GM18519 (cell line): ENCODE data around the gene VASH1.

ENCODE experiments used
- ATAC-seq: cut with Tn5 transposase; IDR thresholded peaks from one replicate; pipeline ENCODE4 v1.9.1; 2021; ENCODE audit warnings: mild to moderate bottlenecking, moderate library complexity; ENCODE audit not compliant: unreplicated experiment, low FRiP score

The VASH1 gene

GRCh38 chr14:76770521-76771436 lies 9.5 kb downstream of the VASH1 start:
- ATAC-seq = no peak

GRCh38 chr14:76771437-76771980 lies 10.2 kb downstream of the VASH1 start:
- ATAC-seq = no peak

DNA sequence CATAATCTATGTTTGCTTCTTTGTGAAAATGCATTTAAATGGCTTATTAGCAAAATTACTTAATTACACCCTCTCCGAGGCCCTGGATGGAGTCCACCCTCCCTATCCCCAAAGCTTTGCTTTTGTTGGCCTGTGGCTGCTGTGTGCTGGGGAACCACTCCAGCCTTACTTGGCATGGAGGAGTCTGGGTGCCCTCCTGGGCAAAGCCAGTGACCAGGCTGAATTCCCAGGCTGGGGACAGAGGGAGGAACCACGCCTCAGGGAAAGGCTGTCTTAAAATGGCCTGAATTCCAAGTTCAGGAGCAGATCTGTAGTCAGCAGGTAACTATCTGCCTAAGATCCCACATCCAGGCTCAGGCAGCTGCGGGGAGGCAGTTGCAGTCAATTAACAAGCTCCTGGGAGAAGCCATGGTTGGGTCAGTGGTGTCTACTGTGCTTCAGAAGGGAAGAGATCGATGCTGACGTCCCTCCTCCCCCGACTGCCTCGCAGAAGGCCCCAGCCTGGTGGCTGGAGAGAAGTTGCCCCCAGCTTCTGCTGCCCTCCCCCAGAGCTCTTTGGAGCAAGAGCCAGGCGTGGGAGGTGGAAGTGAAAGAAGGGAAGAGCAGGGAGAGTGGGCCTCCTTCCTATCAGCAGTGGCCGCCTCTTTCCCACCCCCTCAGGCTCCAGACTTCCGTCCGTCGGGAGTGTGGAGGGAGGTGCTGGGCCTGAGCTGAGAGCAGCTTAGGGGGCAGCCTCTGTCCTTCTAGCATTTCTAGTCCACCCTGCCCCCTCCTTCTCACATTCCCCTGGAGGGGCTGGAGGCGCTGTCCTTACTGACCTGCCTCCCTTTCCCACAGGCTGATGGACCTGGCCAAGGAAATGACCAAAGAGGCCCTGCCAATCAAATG lies 11.3 kb downstream of the VASH1 start:
- ATAC-seq = no peak

GRCh38 chr14:76773188-76773885 lies 12.1 kb downstream of the VASH1 start:
- ATAC-seq = no peak

- no peak for ATAC-seq
Measured at GRCh38 chr14:76773956-76774820, 12.9 kb downstream of the VASH1 start.

GRCh38 chr14:76774821-76775694 lies 13.8 kb downstream of the VASH1 start:
- ATAC-seq = no peak

DNA sequence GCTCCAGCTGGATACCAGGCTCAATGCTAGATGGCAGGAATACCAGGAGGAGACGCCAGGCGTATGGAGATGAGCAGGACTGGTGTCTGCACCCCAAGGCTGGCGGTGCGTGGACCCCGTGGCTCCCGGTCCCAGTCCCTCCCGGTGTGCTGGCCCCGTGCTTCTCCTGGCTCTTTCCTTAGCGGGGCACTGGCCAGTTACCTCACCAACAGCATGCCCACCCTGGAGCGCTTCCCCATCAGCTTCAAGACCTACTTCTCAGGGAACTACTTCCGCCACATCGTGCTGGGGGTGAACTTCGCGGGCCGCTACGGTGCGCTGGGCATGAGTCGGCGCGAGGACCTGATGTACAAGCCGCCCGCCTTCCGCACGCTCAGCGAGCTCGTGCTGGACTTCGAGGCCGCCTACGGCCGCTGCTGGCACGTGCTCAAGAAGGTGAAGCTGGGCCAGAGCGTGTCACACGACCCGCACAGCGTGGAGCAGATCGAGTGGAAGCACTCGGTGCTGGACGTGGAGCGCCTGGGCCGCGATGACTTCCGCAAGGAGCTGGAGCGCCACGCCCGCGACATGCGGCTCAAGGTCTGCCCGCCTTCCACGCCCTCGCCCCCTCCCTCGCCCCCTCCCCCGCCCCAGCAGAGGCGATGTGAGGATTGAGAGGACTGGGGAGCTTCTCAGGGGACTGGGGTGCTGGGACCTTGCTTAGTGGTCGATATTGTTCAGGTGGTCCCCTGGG lies 14.6 kb downstream of the VASH1 start:
- no peak for ATAC-seq

GRCh38 chr14:76776428-76777251 lies 15.4 kb downstream of the VASH1 start:
- no peak for ATAC-seq

DNA sequence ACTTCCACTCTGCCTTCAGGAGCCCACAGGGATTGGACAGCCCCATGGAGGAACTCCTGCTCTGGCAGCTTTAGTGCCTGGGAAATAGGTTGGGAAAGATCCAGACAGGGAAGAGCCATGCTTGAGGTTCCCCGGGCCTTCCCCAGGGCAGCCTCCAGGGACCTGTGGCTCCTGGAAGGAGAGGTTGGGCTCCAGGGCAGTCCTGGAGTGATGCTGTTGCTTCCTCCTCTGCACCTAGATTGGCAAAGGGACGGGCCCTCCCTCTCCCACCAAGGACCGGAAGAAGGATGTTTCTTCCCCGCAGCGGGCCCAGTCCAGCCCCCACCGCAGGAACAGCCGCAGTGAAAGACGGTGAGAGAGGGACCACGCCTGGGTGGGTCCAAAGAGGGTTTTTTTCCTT lies 16.5 kb downstream of the VASH1 start:
- no peak for ATAC-seq

GRCh38 chr14:76778546-76779215 lies 17.4 kb downstream of the VASH1 start:
- ATAC-seq = no peak

DNA sequence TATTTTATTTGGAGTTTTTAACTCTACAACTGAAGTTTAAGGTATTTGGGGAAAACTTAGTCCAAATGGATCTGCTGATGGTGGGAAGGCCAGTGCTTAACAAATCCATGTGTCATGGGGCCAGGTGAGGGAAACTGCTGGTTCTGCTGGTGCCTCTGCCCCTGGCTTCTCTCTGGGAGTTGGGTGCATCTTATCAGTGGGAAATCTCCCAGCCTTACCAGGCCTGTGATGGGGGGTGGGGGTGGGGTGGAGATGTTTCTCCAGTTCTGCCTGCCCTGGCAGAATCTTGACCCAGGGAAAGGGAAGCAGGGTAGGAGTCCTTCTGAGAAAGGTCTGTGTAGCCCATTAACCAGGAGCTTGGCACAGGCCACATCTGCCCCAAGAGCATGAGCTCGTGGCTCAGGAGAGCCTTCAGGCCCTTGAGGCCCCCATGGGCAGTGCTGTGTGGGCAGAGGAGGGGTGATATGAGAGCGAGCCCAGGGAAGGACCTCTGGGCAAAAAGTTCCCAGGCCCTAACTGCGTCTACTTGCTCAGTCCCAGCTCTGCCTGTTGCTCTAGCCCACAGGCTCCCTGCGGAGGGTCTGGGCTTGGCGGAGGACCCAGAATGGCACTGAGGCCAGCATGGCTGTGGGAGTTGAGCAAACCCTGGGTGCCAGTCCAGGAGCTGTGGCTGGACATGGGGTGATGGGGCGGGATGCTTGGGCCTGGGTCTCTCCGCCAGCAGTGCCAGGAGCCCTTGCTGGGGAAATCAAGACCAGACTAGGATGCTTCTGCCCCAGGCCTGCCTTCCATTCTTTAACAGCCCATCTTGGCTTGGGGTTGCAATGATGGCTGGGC lies 18.2 kb downstream of the VASH1 start:
- ATAC-seq = no peak

- no peak for ATAC-seq
Measured at GRCh38 chr14:76780058-76780345, 18.7 kb downstream of the VASH1 start.

DNA sequence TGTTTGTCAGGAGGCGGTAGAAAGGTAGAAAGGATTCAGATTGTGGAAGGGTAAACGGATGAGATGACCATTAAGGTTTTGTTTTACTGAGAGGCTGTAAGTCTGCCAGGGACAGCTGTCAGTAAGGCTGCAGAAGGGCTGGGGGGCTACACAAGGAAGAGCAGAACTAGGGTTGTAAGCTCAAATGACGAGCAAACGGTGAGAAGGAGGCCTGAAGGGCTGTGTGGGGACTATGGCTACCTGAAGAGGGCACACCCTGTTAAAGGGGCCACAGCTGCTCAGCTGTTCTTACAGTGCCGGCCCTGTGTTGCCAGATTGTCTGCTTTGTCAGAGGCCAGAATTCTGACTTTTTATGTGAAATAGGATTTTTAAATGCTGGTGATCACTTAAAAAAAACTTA lies 19.1 kb downstream of the VASH1 start:
- ATAC-seq = no peak

DNA sequence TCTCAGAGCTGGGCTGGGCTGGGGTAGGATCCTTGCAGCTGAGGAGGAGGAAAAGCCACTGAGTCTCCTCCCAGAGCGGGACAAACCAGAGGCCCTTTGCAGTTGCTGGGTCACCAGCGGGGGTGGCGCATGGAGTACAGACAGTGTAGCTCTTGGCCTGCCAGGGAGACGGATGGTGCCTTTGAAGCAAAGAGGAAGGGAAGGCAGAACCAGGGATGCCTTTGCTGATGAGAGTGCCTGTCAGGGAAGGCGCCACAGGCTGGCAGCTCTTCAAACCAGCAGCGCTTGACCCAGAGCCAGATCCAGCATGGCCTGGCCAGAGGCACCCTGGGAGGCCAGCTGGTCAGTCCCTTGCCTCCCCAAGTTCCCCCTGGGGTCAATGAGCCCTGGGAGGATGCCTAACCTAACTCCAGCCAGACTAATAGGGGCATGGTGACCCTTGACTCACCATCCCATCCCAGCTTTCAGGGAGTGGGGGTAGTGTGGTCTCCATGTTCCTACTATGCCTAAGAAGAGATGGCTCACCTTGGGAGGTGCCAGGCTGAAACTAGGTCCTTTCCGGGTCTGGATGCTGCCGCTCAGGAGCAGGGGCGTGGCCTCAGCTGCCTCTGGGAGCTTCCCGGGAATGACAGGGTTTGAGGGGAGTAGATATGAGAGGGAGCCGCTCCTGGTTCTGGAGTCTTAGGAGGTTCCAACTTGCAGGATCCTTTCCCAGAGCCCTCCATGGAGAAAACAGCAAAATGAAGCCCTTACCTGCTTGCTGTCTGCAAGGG lies 19.8 kb downstream of the VASH1 start:
- ATAC-seq = no peak

DNA sequence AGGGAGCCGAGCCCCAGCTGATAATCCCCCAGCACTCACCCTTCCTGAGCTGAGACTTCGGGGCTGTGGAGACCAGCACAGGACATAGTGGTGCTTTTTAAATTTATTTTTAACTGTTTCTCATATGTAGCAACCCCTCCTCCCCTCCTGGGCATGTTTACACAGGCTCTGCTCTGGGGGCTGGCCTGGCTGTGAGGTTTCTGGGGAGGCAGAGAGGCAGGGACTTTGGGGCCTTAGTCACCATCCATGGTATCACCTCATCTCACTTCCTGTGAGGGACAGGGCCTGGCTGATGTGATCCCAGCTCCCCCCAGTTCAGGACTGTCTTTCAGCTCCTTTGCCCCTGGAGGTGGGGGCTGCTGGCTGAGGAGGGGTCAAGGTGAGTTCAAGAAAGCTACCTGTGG lies 20.4 kb downstream of the VASH1 start:
- ATAC-seq = no peak
